ENCODE results near the gene ERMAP. TPM values are rescaled to one million over a fixed set of nuclear protein-coding genes. Genes with fewer than 3 reads are reported as not detected.

Gene ERMAP
- total RNA-seq (13.3 TPM), polyA plus RNA-seq (ENCODE audit: insufficient read depth, low read depth, low replicate concordance) (5.4 TPM)
- long read RNA-seq, donor 1, partial matches to known transcripts = 0 of 1 reads
- long read RNA-seq, donor 1, other reads (novel, unspliced or antisense) = 0 of 1 reads
- long read RNA-seq, donor 2 = 0 reads
- long read RNA-seq, donor 3 = 0 reads
- long read RNA-seq, donor 4, partial matches to known transcripts = 0 of 1 reads
- long read RNA-seq, donor 4, other reads (novel, unspliced or antisense) = 0 of 1 reads
- long read RNA-seq, donor 5 = 0 reads
- long read RNA-seq, donor 6, partial matches to known transcripts = 0 of 1 reads
- long read RNA-seq, donor 6, other reads (novel, unspliced or antisense) = 0 of 1 reads
- long read RNA-seq, donor 7, partial matches to known transcripts = 0 of 5 reads
- long read RNA-seq, donor 7, other reads (novel, unspliced or antisense) = 4 of 5 reads
- long read RNA-seq, donor 8, partial matches to known transcripts = 0 of 1 reads
- long read RNA-seq, donor 8, other reads (novel, unspliced or antisense) = 0 of 1 reads
- long read RNA-seq, donor 9 = 0 reads
- long read RNA-seq, donor 10 = 0 reads

GRCh38 chr1:42816585-42817439 is at the start of gene ERMAP, which contains the start of gene SVBP:
Gene ERMAP (plus strand): TSS chr1:42817122. CDS start chr1:42830449, 13,327 bp downstream.
Gene SVBP (minus strand): TSS chr1:42817397. CDS start chr1:42816544, 853 bp downstream.
- TF ChIP-seq CTCF (IDR thresholded peaks at IDR 0.05; ENCODE audit: borderline replicate concordance, extremely low read depth, insufficient read depth) = no peak
- Histone ChIP-seq H3K4me1 (ENCODE audit: control insufficient read depth in 2 of 3, insufficient read depth in 2 of 3, low read depth in 1 of 3, low read length in 3 of 3) (peaks cover 0 to 15% (median 10%) of the 10 kb centered on the region in 3 donors), H3K27me3 (ENCODE audit: control insufficient read depth, insufficient read depth, low read length) (no peaks in the 10 kb centered on the region), H3K36me3 (ENCODE audit: control insufficient read depth in 2 of 3, insufficient read depth in 3 of 3, low read length in 3 of 3) (peaks cover 0 to 2% (median 0%) of the 10 kb centered on the region in 3 donors), H3K9ac (ENCODE audit: low read length in 3 of 3) (peak within 1 kb of the TSS; percentile 66 to 73 (median 68)), H3K4me3 (ENCODE audit: low read length in 3 of 3) (peak within 1 kb of the TSS; percentile 81 to 86 (median 81)), H3K9me3 (ENCODE audit: control insufficient read depth in 2 of 3, insufficient read depth in 1 of 3, low read length in 3 of 3) (no peaks in the 10 kb centered on the region), H3K27ac (ENCODE audit: low read depth in 2 of 2, low read length in 2 of 2) (peak within 1 kb of the TSS; percentile 98 to 99)
- DNase-seq (peak; percentile 95 to 97 (median 96)), FAIRE-seq (no peak)
- intact Hi-C loops (cut with DNase I) = no loop called here

- no peak for FAIRE-seq
- Histone ChIP-seq H3K4me1 (ENCODE audit: control insufficient read depth in 2 of 3, insufficient read depth in 2 of 3, low read depth in 1 of 3, low read length in 3 of 3) (peaks cover 0 to 8% (median 0%) of the 10 kb centered on the region in 3 donors), H3K27ac (ENCODE audit: low read depth in 2 of 2, low read length in 2 of 2) (peak overlapping the region; percentile 73 to 74), H3K9me3 (ENCODE audit: control insufficient read depth in 2 of 3, insufficient read depth in 1 of 3, low read length in 3 of 3) (no peaks in the 10 kb centered on the region), H3K27me3 (ENCODE audit: control insufficient read depth, insufficient read depth, low read length) (no peaks in the 10 kb centered on the region), H3K4me3 (ENCODE audit: low read length in 3 of 3) (peak overlapping the region; percentile 82 to 89 (median 89)), H3K9ac (ENCODE audit: low read length in 3 of 3) (peak overlapping the region; percentile 74 to 87 (median 81)), H3K36me3 (ENCODE audit: control insufficient read depth in 2 of 3, insufficient read depth in 3 of 3, low read length in 3 of 3) (no peaks in the 10 kb centered on the region)
- intact Hi-C loops (cut with DNase I) = no loop called here
- no peak for DNase-seq
- no peak for TF ChIP-seq CTCF (IDR thresholded peaks at IDR 0.05; ENCODE audit: borderline replicate concordance, extremely low read depth, insufficient read depth)
These were observed 49.4 kb upstream of the ERMAP start for GRCh38 chr1:42767510-42768000.

GRCh38 chr1:42768172-42768571 is 48.8 kb upstream of the ERMAP start:
- DNase-seq (no peak), FAIRE-seq (no peak)
- Histone ChIP-seq H3K36me3 (ENCODE audit: control insufficient read depth in 2 of 3, insufficient read depth in 3 of 3, low read length in 3 of 3) (no peaks in the 10 kb centered on the region), H3K9me3 (ENCODE audit: control insufficient read depth in 2 of 3, insufficient read depth in 1 of 3, low read length in 3 of 3) (no peaks in the 10 kb centered on the region), H3K9ac (ENCODE audit: low read length in 3 of 3) (peak overlapping the region in 2 of 3 donors; percentile 81 to 87), H3K4me1 (ENCODE audit: control insufficient read depth in 2 of 3, insufficient read depth in 2 of 3, low read depth in 1 of 3, low read length in 3 of 3) (peaks cover 0 to 8% (median 0%) of the 10 kb centered on the region in 3 donors), H3K27me3 (ENCODE audit: control insufficient read depth, insufficient read depth, low read length) (no peaks in the 10 kb centered on the region), H3K4me3 (ENCODE audit: low read length in 3 of 3) (peak overlapping the region; percentile 82 to 89 (median 89)), H3K27ac (ENCODE audit: low read depth in 2 of 2, low read length in 2 of 2) (no peak overlapping the region)
- no peak for TF ChIP-seq CTCF (IDR thresholded peaks at IDR 0.05; ENCODE audit: borderline replicate concordance, extremely low read depth, insufficient read depth)
- intact Hi-C loops (cut with DNase I) = no loop called here
